GM18511 (cell line): ENCODE data around the gene MRPL19.

Source experiments
- ATAC-seq: cut with Tn5 transposase; IDR thresholded peaks from one replicate; pipeline ENCODE4 v1.9.1; 2021; ENCODE audit warnings: mild to moderate bottlenecking, moderate library complexity; ENCODE audit not compliant: unreplicated experiment

The MRPL19 gene

GRCh38 chr2:75728614-75729419 lies 82.2 kb downstream of the MRPL19 start:
- peak; percentile 60 for ATAC-seq

- ATAC-seq: no peak
Observed at GRCh38 chr2:75729861-75730260, 83.3 kb downstream of the MRPL19 start.

- no peak for ATAC-seq
Observed at GRCh38 chr2:75736276-75736675, 89.7 kb downstream of the MRPL19 start.

GRCh38 chr2:75737961-75738360 lies 91.4 kb downstream of the MRPL19 start:
- no peak for ATAC-seq
